Fibroblast of lung (primary cell): ENCODE data around the gene TMEM19. TPM values are rescaled to one million over a fixed set of nuclear protein-coding genes. Genes with fewer than 3 reads are reported as not detected.

Source experiments
- DNase-seq, 2 donors: peaks; one replicate each; pipeline versions ENCODE4 v3.0.0 to v3.0.0-alpha.2; 2010; ENCODE audit warnings: low read depth in 2 of 2
- H2AFZ ChIP-seq: 2 replicates; pipeline ENCODE4 v1.5.1; 2012; ENCODE audit warnings: low read length, control low read depth, inconsistent platforms
- H3K27ac ChIP-seq: 2 replicates; pipeline ENCODE4 v1.5.1; 2011; ENCODE audit warnings: low read length, control low read depth; ENCODE audit not compliant: insufficient read depth
- H3K27me3 ChIP-seq: 2 replicates; pipeline ENCODE4 v1.5.1; 2011; ENCODE audit warnings: mild to moderate bottlenecking, low read length; ENCODE audit not compliant: control insufficient read depth, insufficient read depth
- H3K36me3 ChIP-seq: 2 replicates; pipeline ENCODE4 v1.5.1; 2011; ENCODE audit warnings: low read length; ENCODE audit not compliant: control insufficient read depth, insufficient read depth
- H3K4me1 ChIP-seq: 2 replicates; pipeline ENCODE4 v1.5.1; 2011; ENCODE audit warnings: low read length; ENCODE audit not compliant: control insufficient read depth, insufficient read depth; ENCODE audit errors: extremely low read depth
- H3K4me2 ChIP-seq: 2 replicates; pipeline ENCODE4 v1.5.1; 2011; ENCODE audit warnings: low read length, control low read depth; ENCODE audit not compliant: insufficient read depth; ENCODE audit errors: extremely low read depth
- H3K4me3 ChIP-seq, 4 experiments: fragments of 200-600 bp in 1 of 4; sonication (generic) in 1 of 4; replicated peaks in 1 of 4; 2 replicates each; pipeline ENCODE4 v1.5.1; 2011 to 2016; ENCODE audit warnings: low read length in 4 of 4, low read depth in 3 of 4, mild to moderate bottlenecking in 3 of 4, control low read depth in 2 of 4, inconsistent platforms in 1 of 4, mixed read lengths in 1 of 4; ENCODE audit not compliant: insufficient read depth in 1 of 4; ENCODE audit errors: control extremely low read depth in 1 of 4
- H3K79me2 ChIP-seq: 2 replicates; pipeline ENCODE4 v1.5.1; 2012; ENCODE audit warnings: mild to moderate bottlenecking, low read length, inconsistent platforms; ENCODE audit not compliant: control insufficient read depth, insufficient read depth
- H3K9ac ChIP-seq: 2 replicates; pipeline ENCODE4 v1.5.1; 2011; ENCODE audit warnings: mild to moderate bottlenecking, low read length, control low read depth; ENCODE audit not compliant: insufficient read depth
- H3K9me3 ChIP-seq: 2 replicates; pipeline ENCODE4 v1.5.1; 2012; ENCODE audit warnings: low read depth, low read length; ENCODE audit not compliant: control insufficient read depth, insufficient read depth
- H4K20me1 ChIP-seq: 2 replicates; pipeline ENCODE4 v1.5.1; 2011; ENCODE audit warnings: low read length; ENCODE audit not compliant: control insufficient read depth, insufficient read depth; ENCODE audit errors: extremely low read depth
- EZH2 ChIP-seq: IDR thresholded peaks from 2 replicates; pipeline ENCODE4 v1.5.1; 2012; ENCODE audit warnings: low read length, control low read depth, mild to moderate bottlenecking; ENCODE audit errors: missing control alignments
- polyA plus RNA-seq, 2 donors: library from polyadenylated mRNA; depleted of rRNA in 1 of 2; stranded (reverse) in 1 of 2; unstranded in 1 of 2; fragments of >200 nt; gene quantifications; 2 replicates each; pipeline ENCODE4 v1.2.1, GENCODE V29; 2011 to 2012; ENCODE audit warnings: missing spikeins in 1 of 2
- total RNA-seq: library from RNA; depleted of rRNA; stranded (reverse); fragments of >200 nt; gene quantifications from 2 replicates; pipeline ENCODE4 v1.2.1, GENCODE V29; 2014
- TF ChIP-seq, protein P1 (sequence below), 2 donors: IDR thresholded peaks in 1 of 2; conservative IDR thresholded peaks in 1 of 2; 1 replicate in 1 of 2; 2 replicates in 1 of 2; pipeline ENCODE4 v1.5.1; 2011 to 2012; ENCODE audit warnings: low read length in 2 of 2, control low read depth in 1 of 2, inconsistent platforms in 1 of 2, low read depth in 1 of 2, mild to moderate bottlenecking in 1 of 2

The TMEM19 gene
- total and polyA plus RNA-seq, 2 donors (not counting 1 experiment from before 2014, with no cell fraction given) = 19.6 to 25.1 TPM

DNA sequence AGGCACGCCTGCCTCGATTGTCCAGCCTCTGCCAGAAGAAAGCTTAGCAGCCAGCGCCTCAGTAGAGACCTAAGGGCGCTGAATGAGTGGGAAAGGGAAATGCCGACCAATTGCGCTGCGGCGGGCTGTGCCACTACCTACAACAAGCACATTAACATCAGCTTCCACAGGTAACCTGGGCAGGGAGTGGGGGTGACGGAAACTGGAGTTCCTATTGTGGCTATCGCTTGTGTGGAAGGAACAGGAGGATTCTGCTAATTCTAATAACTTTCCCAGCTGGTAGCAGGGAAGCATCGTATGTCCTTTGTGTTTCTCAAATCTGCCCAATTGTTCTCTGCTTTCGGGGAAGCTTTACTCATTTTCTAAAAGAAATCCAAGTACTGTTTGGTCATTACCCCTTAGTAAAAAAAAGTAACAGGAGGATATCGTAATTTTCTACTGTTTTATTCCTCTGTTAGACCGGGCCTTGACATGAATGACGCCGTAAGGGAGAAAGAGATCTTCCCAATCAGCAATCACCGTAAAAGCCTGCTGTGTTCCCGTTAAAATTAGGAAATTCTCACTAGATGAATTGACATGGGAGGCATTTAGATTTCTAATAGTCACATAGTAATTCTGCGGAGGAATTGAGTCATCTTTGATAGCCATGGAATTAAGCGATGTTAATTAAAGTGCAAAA, 21.3 kb upstream of the TMEM19 start:
- no peaks in the 10 kb centered on the region for H3K36me3 ChIP-seq
- peak overlapping the region; percentile 82 for H2AFZ ChIP-seq
- no peaks in the 10 kb centered on the region for H4K20me1 ChIP-seq
- no peak for TF ChIP-seq EZH2
- TF ChIP-seq, protein P1, sequence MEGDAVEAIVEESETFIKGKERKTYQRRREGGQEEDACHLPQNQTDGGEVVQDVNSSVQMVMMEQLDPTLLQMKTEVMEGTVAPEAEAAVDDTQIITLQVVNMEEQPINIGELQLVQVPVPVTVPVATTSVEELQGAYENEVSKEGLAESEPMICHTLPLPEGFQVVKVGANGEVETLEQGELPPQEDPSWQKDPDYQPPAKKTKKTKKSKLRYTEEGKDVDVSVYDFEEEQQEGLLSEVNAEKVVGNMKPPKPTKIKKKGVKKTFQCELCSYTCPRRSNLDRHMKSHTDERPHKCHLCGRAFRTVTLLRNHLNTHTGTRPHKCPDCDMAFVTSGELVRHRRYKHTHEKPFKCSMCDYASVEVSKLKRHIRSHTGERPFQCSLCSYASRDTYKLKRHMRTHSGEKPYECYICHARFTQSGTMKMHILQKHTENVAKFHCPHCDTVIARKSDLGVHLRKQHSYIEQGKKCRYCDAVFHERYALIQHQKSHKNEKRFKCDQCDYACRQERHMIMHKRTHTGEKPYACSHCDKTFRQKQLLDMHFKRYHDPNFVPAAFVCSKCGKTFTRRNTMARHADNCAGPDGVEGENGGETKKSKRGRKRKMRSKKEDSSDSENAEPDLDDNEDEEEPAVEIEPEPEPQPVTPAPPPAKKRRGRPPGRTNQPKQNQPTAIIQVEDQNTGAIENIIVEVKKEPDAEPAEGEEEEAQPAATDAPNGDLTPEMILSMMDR (conservative IDR thresholded peaks at IDR 0.05 in 1 of 2, IDR thresholded peaks at IDR 0.05 in 1 of 2; ENCODE audit: low read depth in 1 of 2, low read length in 2 of 2) = no peak
- H3K27ac ChIP-seq = peak overlapping the region; percentile 96
- no peaks in the 10 kb centered on the region for H3K27me3 ChIP-seq
- H3K79me2 ChIP-seq = peaks cover 49% of the 10 kb centered on the region
- H3K9ac ChIP-seq = peak overlapping the region; percentile 78
- H3K4me1 ChIP-seq = no peaks in the 10 kb centered on the region
- no peaks in the 10 kb centered on the region for H3K9me3 ChIP-seq
- peak; percentile 20 to 31 for DNase-seq
- H3K4me2 ChIP-seq = peak overlapping the region; percentile 86
- peak overlapping the region; percentile 85 to 99 (median 92) for H3K4me3 ChIP-seq

DNA sequence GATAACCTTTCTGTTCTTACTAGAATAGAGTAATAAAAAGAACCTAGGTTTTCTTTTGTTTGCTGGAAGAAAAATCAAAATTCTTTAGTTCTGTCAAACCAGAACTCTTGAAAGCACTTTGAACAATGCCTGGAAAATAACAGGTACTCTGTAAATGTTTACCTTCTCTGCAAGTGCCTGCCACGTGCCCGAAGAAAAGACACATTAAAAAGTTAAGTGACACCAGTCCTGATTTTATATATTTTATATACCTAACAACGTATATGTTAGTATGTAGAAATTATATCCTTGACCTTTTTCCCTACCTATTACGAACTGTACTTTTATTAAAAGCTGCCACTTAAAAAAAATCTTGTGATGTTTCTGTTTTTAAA, 20.8 kb upstream of the TMEM19 start:
- H3K4me1 ChIP-seq = no peaks in the 10 kb centered on the region
- H3K27ac ChIP-seq = peak overlapping the region; percentile 96
- H4K20me1 ChIP-seq = no peaks in the 10 kb centered on the region
- H3K27me3 ChIP-seq = no peaks in the 10 kb centered on the region
- no peak for TF ChIP-seq EZH2
- TF ChIP-seq, protein P1 (conservative IDR thresholded peaks at IDR 0.05 in 1 of 2, IDR thresholded peaks at IDR 0.05 in 1 of 2; ENCODE audit: low read depth in 1 of 2, low read length in 2 of 2) = no peak
- no peak overlapping the region for H2AFZ ChIP-seq
- H3K9me3 ChIP-seq = no peaks in the 10 kb centered on the region
- DNase-seq = no peak
- H3K4me3 ChIP-seq = peak overlapping the region; percentile 85 to 99 (median 92)
- H3K9ac ChIP-seq = no peak overlapping the region
- H3K4me2 ChIP-seq = peak overlapping the region; percentile 86
- H3K36me3 ChIP-seq = no peaks in the 10 kb centered on the region
- peaks cover 43% of the 10 kb centered on the region for H3K79me2 ChIP-seq

DNA sequence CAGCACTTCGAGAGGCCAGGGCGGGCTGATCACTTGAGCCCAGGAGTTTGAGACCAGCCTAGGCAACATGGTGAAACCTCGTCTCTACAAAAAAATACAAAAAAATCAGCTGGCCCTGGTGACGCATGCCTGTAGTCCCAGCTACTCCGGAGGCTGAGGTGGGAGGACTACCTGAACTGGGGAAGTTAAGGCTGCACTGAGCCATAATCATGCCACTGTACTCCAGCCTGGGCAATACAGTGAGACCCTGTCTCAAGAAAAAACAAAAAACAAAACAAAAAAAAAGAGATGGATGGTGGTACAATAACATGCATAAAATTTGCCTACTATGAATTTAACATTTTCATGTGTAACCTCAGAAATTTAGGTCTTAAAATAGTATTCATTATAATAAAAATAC, 19.6 kb upstream of the TMEM19 start:
- Histone ChIP-seq H4K20me1 (no peaks in the 10 kb centered on the region), H3K9me3 (no peaks in the 10 kb centered on the region), H3K27me3 (no peaks in the 10 kb centered on the region), H3K9ac (no peak overlapping the region), H3K4me2 (no peak overlapping the region), H3K4me3 (no peak overlapping the region), H3K27ac (no peak overlapping the region), H3K36me3 (no peaks in the 10 kb centered on the region), H3K4me1 (no peaks in the 10 kb centered on the region), H2AFZ (no peak overlapping the region), H3K79me2 (peaks cover 34% of the 10 kb centered on the region)
- no peak for DNase-seq
- TF ChIP-seq EZH2 = no peak
- TF ChIP-seq, protein P1 (conservative IDR thresholded peaks at IDR 0.05 in 1 of 2, IDR thresholded peaks at IDR 0.05 in 1 of 2; ENCODE audit: low read depth in 1 of 2, low read length in 2 of 2) = no peak
